Hepatocyte (in vitro differentiated cells): ENCODE data around the gene NVL.

Source experiments
- CTCF ChIP-seq: fragments of 200-600 bp; sonication (generic); IDR thresholded peaks from 2 replicates; pipeline ENCODE4 v1.5.1; 2016; ENCODE audit warnings: antibody characterized with exemption, mild to moderate bottlenecking; ENCODE audit not compliant: poor library complexity
- EZH2 ChIP-seq: fragments of 200-600 bp; sonication (generic); IDR thresholded peaks from 2 replicates; pipeline ENCODE4 v1.6.1; 2016; ENCODE audit warnings: antibody characterized with exemption, mild to moderate bottlenecking, borderline replicate concordance

GRCh38 chr1:224223819-224224714, 105.9 kb downstream of the NVL start:
- TF ChIP-seq CTCF (no peak), EZH2 (no peak)
